ENCODE measurements around the gene ANKEF1.

GRCh38 chr20:10023911-10024310 lies 10.9 kb upstream of the ANKEF1 start:
- TF ChIP-seq POLR2AphosphoS5 (IDR thresholded peaks at IDR 0.05; ENCODE audit: low read depth) (no peak), CREB1 (CRISPR knock-in tag; IDR thresholded peaks at IDR 0.05; ENCODE audit: low read depth) (no peak), EZH2 (IDR thresholded peaks at IDR 0.05; ENCODE audit: low read depth, unreplicated experiment) (no peak), JUNB (IDR thresholded peaks at IDR 0.05; ENCODE audit: unreplicated experiment) (no peak), EZH2phosphoT487 (IDR thresholded peaks at IDR 0.05; ENCODE audit: unreplicated experiment) (no peak), STAT1 (IDR thresholded peaks at IDR 0.05; ENCODE audit: unreplicated experiment) (no peak), ZNF462 (CRISPR knock-in tag; IDR thresholded peaks at IDR 0.05) (no peak), REST (IDR thresholded peaks at IDR 0.05; ENCODE audit: unreplicated experiment) (no peak), ZNF114 (CRISPR knock-in tag; IDR thresholded peaks at IDR 0.05) (no peak), ZNF331 (CRISPR knock-in tag; IDR thresholded peaks at IDR 0.05; ENCODE audit: low read depth) (no peak)
- TF ChIP-seq, protein P1, sequence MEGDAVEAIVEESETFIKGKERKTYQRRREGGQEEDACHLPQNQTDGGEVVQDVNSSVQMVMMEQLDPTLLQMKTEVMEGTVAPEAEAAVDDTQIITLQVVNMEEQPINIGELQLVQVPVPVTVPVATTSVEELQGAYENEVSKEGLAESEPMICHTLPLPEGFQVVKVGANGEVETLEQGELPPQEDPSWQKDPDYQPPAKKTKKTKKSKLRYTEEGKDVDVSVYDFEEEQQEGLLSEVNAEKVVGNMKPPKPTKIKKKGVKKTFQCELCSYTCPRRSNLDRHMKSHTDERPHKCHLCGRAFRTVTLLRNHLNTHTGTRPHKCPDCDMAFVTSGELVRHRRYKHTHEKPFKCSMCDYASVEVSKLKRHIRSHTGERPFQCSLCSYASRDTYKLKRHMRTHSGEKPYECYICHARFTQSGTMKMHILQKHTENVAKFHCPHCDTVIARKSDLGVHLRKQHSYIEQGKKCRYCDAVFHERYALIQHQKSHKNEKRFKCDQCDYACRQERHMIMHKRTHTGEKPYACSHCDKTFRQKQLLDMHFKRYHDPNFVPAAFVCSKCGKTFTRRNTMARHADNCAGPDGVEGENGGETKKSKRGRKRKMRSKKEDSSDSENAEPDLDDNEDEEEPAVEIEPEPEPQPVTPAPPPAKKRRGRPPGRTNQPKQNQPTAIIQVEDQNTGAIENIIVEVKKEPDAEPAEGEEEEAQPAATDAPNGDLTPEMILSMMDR (conservative IDR thresholded peaks at IDR 0.05; ENCODE audit: low read depth in 2 of 2), result no peak
